Endothelial cell of umbilical vein (primary cell): ENCODE results near the gene ATP2B2. TPM values are rescaled to one million over a fixed set of nuclear protein-coding genes. Genes with fewer than 3 reads are reported as not detected.

ENCODE experiments used
- BruUV-seq: library from RNA; stranded (reverse); fragments of 400-500 nt; replicated peaks from 2 replicates; lab custom pipeline; 2021; lab: Mats Ljungman, UMichigan
- CTCF ChIA-PET: fragments of 300-600, 350-600 bp; sonication (Branson Sonifier 250); formaldehyde crosslinking; loops from one replicate; lab custom pipeline; 2021; ENCODE audit warnings: antibody characterized with exemption, inconsistent platforms; lab: Charles Lee
- POLR2A ChIA-PET: fragments of 300-600, 350-600 bp; sonication (Branson Sonifier 250); formaldehyde crosslinking; loops from one replicate; lab custom pipeline; 2021; ENCODE audit warnings: antibody characterized with exemption, inconsistent platforms; lab: Charles Lee
- DNase-seq: peaks from one replicate; pipeline ENCODE4 v3.0.0-alpha.2; 2011; ENCODE audit warnings: low read depth, low spot score
- FAIRE-seq: peaks from 2 replicates; lab custom pipeline; 2011; peaks lifted over from hg19 to GRCh38; lab: Jason Lieb, UNC
- H2AFZ ChIP-seq: 2 replicates; pipeline ENCODE4 v1.6.0; 2012; ENCODE audit warnings: low read depth, low read length, control low read depth, inconsistent platforms
- H3K27ac ChIP-seq: 2 replicates; pipeline ENCODE4 v1.5.1; 2011; ENCODE audit warnings: low read depth, mild to moderate bottlenecking, control low read depth, low read length, moderate library complexity; ENCODE audit not compliant: insufficient read depth
- H3K27me3 ChIP-seq, 2 experiments: 2 replicates each; pipeline versions ENCODE4 v1.6.0 to v1.6.1; 2011; ENCODE audit warnings: low read length in 2 of 2, mixed read lengths in 1 of 2; ENCODE audit not compliant: control insufficient read depth in 2 of 2, insufficient read depth in 2 of 2
- H3K36me3 ChIP-seq, 2 experiments: 2 replicates in 1 of 2; 3 replicates in 1 of 2; pipeline ENCODE4 v1.5.1; 2011; ENCODE audit warnings: low read length in 2 of 2, mild to moderate bottlenecking in 1 of 2, moderate library complexity in 1 of 2; ENCODE audit not compliant: control insufficient read depth in 2 of 2, insufficient read depth in 2 of 2; ENCODE audit errors: extremely low read depth in 1 of 2
- H3K4me1 ChIP-seq: 3 replicates; pipeline ENCODE4 v1.5.1; 2011; ENCODE audit warnings: mild to moderate bottlenecking, low read length; ENCODE audit not compliant: control insufficient read depth, insufficient read depth; ENCODE audit errors: extremely low read depth
- H3K4me2 ChIP-seq: 2 replicates; pipeline ENCODE4 v1.6.1; 2011; ENCODE audit warnings: low read length, control low read depth, mixed read lengths; ENCODE audit not compliant: insufficient read depth
- H3K4me3 ChIP-seq, 3 experiments: fragments of 200-600 bp in 1 of 3; sonication (generic), shearing (Covaris generic) in 1 of 3; replicated peaks in 1 of 3; 2 replicates each; pipeline ENCODE4 v1.5.1; 2011 to 2016; ENCODE audit warnings: control low read depth in 3 of 3, low read length in 3 of 3, mild to moderate bottlenecking in 2 of 3, inconsistent platforms in 1 of 3, low read depth in 1 of 3, moderate library complexity in 1 of 3; ENCODE audit not compliant: insufficient read depth in 1 of 3
- H3K79me2 ChIP-seq: 2 replicates; pipeline ENCODE4 v1.6.0; 2012; ENCODE audit warnings: low read length, inconsistent platforms; ENCODE audit not compliant: control insufficient read depth, insufficient read depth
- H3K9ac ChIP-seq: replicated peaks from 2 replicates; pipeline ENCODE3; 2011; ENCODE audit warnings: low read length, control low read depth; ENCODE audit not compliant: insufficient read depth; ENCODE audit errors: extremely low read depth
- H3K9me1 ChIP-seq: replicated peaks from 3 replicates; pipeline ENCODE4 v1.6.0; 2011; ENCODE audit warnings: mild to moderate bottlenecking, low read length; ENCODE audit not compliant: control insufficient read depth, insufficient read depth; ENCODE audit errors: extremely low read depth
- H3K9me3 ChIP-seq: replicated peaks from 2 replicates; pipeline ENCODE4 v1.5.1; 2012; ENCODE audit warnings: low read length, inconsistent platforms; ENCODE audit not compliant: control insufficient read depth, insufficient read depth
- H4K20me1 ChIP-seq: replicated peaks from 2 replicates; pipeline ENCODE3; 2011; ENCODE audit warnings: mild to moderate bottlenecking, low read length; ENCODE audit not compliant: control insufficient read depth, insufficient read depth; ENCODE audit errors: extremely low read depth
- CTCF ChIP-seq, 2 donors: IDR thresholded peaks; 1 replicate in 1 of 2; 2 replicates in 1 of 2; pipeline ENCODE4 v1.5.1; 2011; ENCODE audit warnings: low read length in 2 of 2, mild to moderate bottlenecking in 2 of 2, moderate library complexity in 2 of 2, control low read depth in 1 of 2, inconsistent platforms in 1 of 2, low read depth in 1 of 2; ENCODE audit not compliant: insufficient read depth in 1 of 2; ENCODE audit errors: extremely low read depth in 1 of 2
- EZH2 ChIP-seq: IDR thresholded peaks from 2 replicates; pipeline ENCODE4 v1.6.1; 2012; ENCODE audit warnings: borderline replicate concordance, low read depth, mild to moderate bottlenecking, moderate library complexity, low read length, inconsistent platforms; ENCODE audit not compliant: severe bottlenecking
- FOS ChIP-seq: IDR thresholded peaks from 2 replicates; pipeline ENCODE4 v1.6.1; 2011; ENCODE audit warnings: mild to moderate bottlenecking, low read length, moderate library complexity, borderline replicate concordance; ENCODE audit not compliant: insufficient read depth
- GATA2 ChIP-seq: IDR thresholded peaks from 2 replicates; pipeline ENCODE4 v1.7.0; 2011; ENCODE audit warnings: low read depth, mild to moderate bottlenecking, moderate library complexity, mixed read lengths, low read length; ENCODE audit not compliant: insufficient read length, insufficient read depth
- JUN ChIP-seq: IDR thresholded peaks from 2 replicates; pipeline ENCODE4 v1.6.1; 2011; ENCODE audit warnings: borderline replicate concordance, low read depth; ENCODE audit not compliant: insufficient read length, insufficient read depth
- MAX ChIP-seq: IDR thresholded peaks from 2 replicates; pipeline ENCODE4 v1.6.1; 2011; ENCODE audit not compliant: insufficient read depth, insufficient read length
- MYC ChIP-seq: IDR thresholded peaks from one replicate; pipeline ENCODE4 v1.6.1; 2011; ENCODE audit warnings: mild to moderate bottlenecking, low read depth, low read length
- POLR2A ChIP-seq: IDR thresholded peaks from 2 replicates; pipeline ENCODE4 v1.6.1; 2012; ENCODE audit warnings: low read depth, mild to moderate bottlenecking, control low read depth, low read length
- POLR2AphosphoS5 ChIP-seq: IDR thresholded peaks from 2 replicates; pipeline ENCODE4 v1.6.1; 2012; ENCODE audit warnings: low read depth, mild to moderate bottlenecking, control low read depth, low read length, moderate library complexity; ENCODE audit not compliant: insufficient read depth
- dilution Hi-C: fragments of 300-500 bp; cut with MboI; formaldehyde crosslinking; loops from one replicate; pipeline ENCODE4 v1.15.0; 2019; ENCODE audit warnings: low sequenced_read_pairs; ENCODE audit not compliant: extremely low pct_ligation_motif_present
- intact Hi-C: fragments of 100-400 bp; cut with micrococcal nuclease; formaldehyde crosslinking; loops from one replicate; pipeline ENCODE4 v1.10.0; 2022
- polyA plus RNA-seq, 4 experiments: library from polyadenylated mRNA; depleted of rRNA in 3 of 4; stranded (reverse) in 3 of 4; unstranded in 1 of 4; fragments of >200 nt; gene quantifications; 2 replicates each; pipeline versions ENCODE4 v1.2.1 to v1.2.3, GENCODE V29; 2011 to 2012; ENCODE audit warnings: missing spikeins in 1 of 4
- total RNA-seq: library from RNA; stranded (reverse); gene quantifications from 2 replicates; pipeline ENCODE4 v1.2.3, GENCODE V29; 2021

Gene ATP2B2
- total and polyA plus RNA-seq, 2 donors (not counting 3 experiments of a cell fraction or from before 2014, with no cell fraction given): not detected

- dilution Hi-C loops: no loop called here
- H3K27me3 ChIP-seq: no peaks in the 10 kb centered on the region
- POLR2A ChIA-PET: no interaction called here
These were observed 20.0 kb downstream of the ATP2B2 start for GRCh38 chr3:10485380-10485779.

DNA sequence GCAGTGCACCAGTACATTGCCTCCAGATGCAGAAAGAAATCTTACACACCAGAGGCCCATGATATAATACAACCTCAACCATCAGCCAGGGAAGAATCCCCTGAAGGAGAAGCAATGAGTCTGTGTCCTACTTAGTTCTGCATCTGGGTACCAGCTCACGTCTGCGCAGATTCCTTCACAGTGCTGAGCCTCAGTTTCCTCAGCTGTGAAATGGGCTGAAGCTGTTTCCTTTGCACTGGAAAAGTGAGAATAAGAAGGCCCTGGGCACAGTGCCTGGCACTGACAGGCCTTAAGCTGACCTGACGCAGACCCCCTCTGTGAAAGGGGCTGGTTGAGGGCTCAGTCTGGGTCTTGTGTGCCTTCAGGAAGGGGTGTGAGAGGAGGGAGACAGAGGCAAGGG is 20.7 kb downstream of the ATP2B2 start:
- POLR2A ChIA-PET: no interaction called here
- dilution Hi-C loops (no loop called here), intact Hi-C loops (no loop called here)
- no peak overlapping the region for H3K4me3 ChIP-seq
- DNase-seq: no peak
- H3K27ac ChIP-seq: no peak overlapping the region
- TF ChIP-seq GATA2: no peak
- TF ChIP-seq MYC: no peak
- no peak for TF ChIP-seq POLR2AphosphoS5
- TF ChIP-seq JUN: no peak
- no peak for TF ChIP-seq EZH2
- TF ChIP-seq FOS: no peak
- TF ChIP-seq MAX: no peak
- no peak for TF ChIP-seq CTCF (IDR thresholded peaks at IDR 0.05; ENCODE audit: extremely low read depth in 1 of 2, insufficient read depth in 1 of 2, low read depth in 1 of 2, low read length in 2 of 2)
- TF ChIP-seq POLR2A: no peak
- H3K27me3 ChIP-seq: no peaks in the 10 kb centered on the region
- no peaks in the 10 kb centered on the region for H3K9me1 ChIP-seq
- H3K9ac ChIP-seq: no peak overlapping the region
- no peaks in the 10 kb centered on the region for H3K9me3 ChIP-seq
- no TSS peak for BruUV-seq
- CTCF ChIA-PET: no interaction called here
- H3K79me2 ChIP-seq: no peaks in the 10 kb centered on the region
- H2AFZ ChIP-seq: no peak overlapping the region
- no peaks in the 10 kb centered on the region for H3K4me1 ChIP-seq
- H3K4me2 ChIP-seq: no peak overlapping the region
- no peaks in the 10 kb centered on the region for H4K20me1 ChIP-seq
- no peaks in the 10 kb centered on the region for H3K36me3 ChIP-seq
- FAIRE-seq: no peak

More at GRCh38 chr3:10485380-10485779, 20.0 kb downstream of the ATP2B2 start:
- CTCF ChIA-PET: no interaction called here
- Histone ChIP-seq H3K4me1 (no peaks in the 10 kb centered on the region), H3K36me3 (no peaks in the 10 kb centered on the region), H3K79me2 (no peaks in the 10 kb centered on the region), H4K20me1 (no peaks in the 10 kb centered on the region), H3K9me3 (no peaks in the 10 kb centered on the region), H3K9ac (no peak overlapping the region), H3K4me2 (no peak overlapping the region), H3K27ac (no peak overlapping the region), H2AFZ (no peak overlapping the region), H3K9me1 (no peaks in the 10 kb centered on the region), H3K4me3 (no peak overlapping the region)
- no peak for TF ChIP-seq MYC
- no TSS peak for BruUV-seq
- FAIRE-seq (no peak), DNase-seq (no peak)
- intact Hi-C loops: no loop called here
